Esophagus squamous epithelium (tissue), 4 donors: ENCODE data around the gene SLC9B1.

Experiments
- CTCF ChIP-seq, 6 experiments: fragments of 450-650 bp in 4 of 6; fragments of 200-600 bp in 2 of 6; sonication (generic) in 2 of 6; IDR thresholded peaks; one replicate each; pipeline ENCODE4 v1.5.1; 2016 to 2019; ENCODE audit warnings: antibody characterized with exemption in 6 of 6, mild to moderate bottlenecking in 4 of 6, moderate library complexity in 4 of 6
- POLR2A ChIP-seq, 4 donors: fragments of 450-650 bp; IDR thresholded peaks; one replicate each; pipeline ENCODE4 v1.6.1; 2017; ENCODE audit warnings: antibody characterized with exemption in 4 of 4, mild to moderate bottlenecking in 4 of 4, moderate library complexity in 3 of 4

DNA sequence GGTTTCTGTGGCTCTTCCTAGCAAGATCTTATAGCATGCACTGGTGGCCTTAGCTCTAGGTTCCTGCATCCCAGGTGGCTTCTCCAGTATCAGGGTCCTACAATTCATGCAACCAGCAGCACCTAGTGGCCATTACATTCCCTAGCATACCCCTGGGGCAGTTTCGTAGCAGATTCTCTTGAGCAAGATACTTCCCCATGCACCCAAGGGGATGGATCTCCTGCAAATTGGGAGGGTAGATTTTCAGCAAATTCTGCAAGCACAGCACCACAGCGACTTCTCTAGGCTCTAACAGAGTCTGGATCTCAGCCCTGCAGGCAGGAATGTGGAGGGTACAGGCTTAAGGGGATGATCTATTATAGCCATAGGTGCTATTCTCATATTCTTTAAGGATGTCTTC, 13.1 kb upstream of the SLC9B1 start:
- TF ChIP-seq CTCF (IDR thresholded peaks at IDR 0.05): peak in 2 of 6 experiments; percentile 11 to 29
- no peak for TF ChIP-seq POLR2A (IDR thresholded peaks at IDR 0.05)
